ENCODE data around the gene TMEM117. TPM values are rescaled to one million over a fixed set of nuclear protein-coding genes. Genes with fewer than 3 reads are reported as not detected.

TMEM117 gene
- total and polyA plus RNA-seq, 12 donors: 4.0 to 8.5 (median 7.1) TPM

- Histone ChIP-seq H3K27me3 (no peaks in the 10 kb centered on the region), H3K4me3 (no peak overlapping the region), H3K36me3 (no peaks in the 10 kb centered on the region), H3K9me3 (no peaks in the 10 kb centered on the region), H3K27ac (no peak overlapping the region), H3K4me1 (peaks cover 0 to 35% (median 9%) of the 10 kb centered on the region in 9 donors)
- no peak for TF ChIP-seq CTCF (IDR thresholded peaks at IDR 0.05)
- intact Hi-C loops (cut with DNase I): no loop called here
- DNase-seq (no peak), ATAC-seq (no peak)
These were observed 323.3 kb downstream of the TMEM117 start for GRCh38 chr12:44159216-44159615.

GRCh38 chr12:44159862-44160261 is 324.0 kb downstream of the TMEM117 start:
- DNase-seq: no peak
- no peak for ATAC-seq
- Histone ChIP-seq H3K4me1 (peaks cover 0 to 33% (median 9%) of the 10 kb centered on the region in 9 donors), H3K36me3 (no peaks in the 10 kb centered on the region), H3K4me3 (no peak overlapping the region), H3K9me3 (no peaks in the 10 kb centered on the region), H3K27me3 (no peaks in the 10 kb centered on the region), H3K27ac (no peak overlapping the region)
- no peak for TF ChIP-seq CTCF (IDR thresholded peaks at IDR 0.05)
- intact Hi-C loops (cut with DNase I): no loop called here
- 71 to 72% methylated on average over 3 of the region's 3 CpGs for WGBS, 2 donors

GRCh38 chr12:44162961-44163360 is 327.1 kb downstream of the TMEM117 start:
- DNase-seq (no peak), ATAC-seq (no peak)
- no peak for TF ChIP-seq CTCF (IDR thresholded peaks at IDR 0.05)
- 84 to 86% methylated on average over 3 of the region's 3 CpGs for WGBS, 2 donors
- intact Hi-C loops (cut with DNase I): no loop called here
- Histone ChIP-seq H3K9me3 (no peaks in the 10 kb centered on the region), H3K4me3 (no peak overlapping the region), H3K4me1 (peaks cover 0 to 8% (median 0%) of the 10 kb centered on the region in 9 donors), H3K27ac (no peak overlapping the region), H3K36me3 (no peaks in the 10 kb centered on the region), H3K27me3 (no peaks in the 10 kb centered on the region)

- no peaks in the 10 kb centered on the region for H3K4me1 ChIP-seq
- TF ChIP-seq CTCF (IDR thresholded peaks at IDR 0.05): no peak
- ATAC-seq: no peak
- H3K4me3 ChIP-seq: no peak overlapping the region
- no peak overlapping the region for H3K27ac ChIP-seq
- H3K36me3 ChIP-seq: no peaks in the 10 kb centered on the region
- DNase-seq: no peak
- intact Hi-C loops (cut with DNase I): no loop called here
- H3K9me3 ChIP-seq: peaks cover 0 to 6% (median 0%) of the 10 kb centered on the region in 11 donors
- no peaks in the 10 kb centered on the region for H3K27me3 ChIP-seq
These were observed 338.2 kb downstream of the TMEM117 start for GRCh38 chr12:44174053-44174452.

All from heart right ventricle (tissue), 16 donors.